Small intestine (tissue), 7 donors: ENCODE data around the gene ERC2. TPM values are rescaled to one million over a fixed set of nuclear protein-coding genes. Genes with fewer than 3 reads are reported as not detected.

Experiments
- DNase-seq, 2 donors: peaks; one replicate each; pipeline versions ENCODE4 v3.0.0 to v3.0.0-alpha.2; 2013
- FAIRE-seq: peaks from 2 replicates; lab custom pipeline; 2012; peaks lifted over from hg19 to GRCh38; lab: Jason Lieb, UNC
- H3K27ac ChIP-seq, 3 donors: one replicate each; pipeline ENCODE4 v1.5.1; 2013; ENCODE audit warnings: low read length in 2 of 3, mild to moderate bottlenecking in 2 of 3, control low read depth in 1 of 3, inconsistent platforms in 1 of 3, low read depth in 1 of 3, moderate library complexity in 1 of 3
- H3K27me3 ChIP-seq, 3 donors: one replicate each; pipeline ENCODE4 v1.6.1; 2013; ENCODE audit warnings: low read length in 3 of 3, inconsistent platforms in 1 of 3; ENCODE audit not compliant: control insufficient read depth in 3 of 3, insufficient read depth in 3 of 3
- H3K36me3 ChIP-seq, 3 donors: one replicate each; pipeline ENCODE4 v1.6.1; 2013; ENCODE audit warnings: low read length in 3 of 3, inconsistent platforms in 1 of 3, low read depth in 1 of 3, mild to moderate bottlenecking in 1 of 3, moderate library complexity in 1 of 3; ENCODE audit not compliant: control insufficient read depth in 3 of 3, insufficient read depth in 2 of 3
- H3K4me1 ChIP-seq, 3 donors: one replicate each; pipeline ENCODE4 v1.6.1; 2013; ENCODE audit warnings: low read length in 2 of 3, inconsistent platforms in 1 of 3, low read depth in 1 of 3, mild to moderate bottlenecking in 1 of 3, moderate library complexity in 1 of 3; ENCODE audit not compliant: control insufficient read depth in 3 of 3, insufficient read depth in 2 of 3
- H3K4me3 ChIP-seq, 3 donors: one replicate each; pipeline ENCODE4 v1.5.1; 2013; ENCODE audit warnings: low read length in 3 of 3, control low read depth in 1 of 3, inconsistent platforms in 1 of 3, low read depth in 1 of 3, mild to moderate bottlenecking in 1 of 3, moderate library complexity in 1 of 3
- H3K9me3 ChIP-seq, 2 donors: one replicate each; pipeline ENCODE4 v1.6.1; 2013; ENCODE audit warnings: low read depth in 1 of 2, low read length in 1 of 2; ENCODE audit not compliant: control insufficient read depth in 2 of 2, insufficient read depth in 1 of 2
- WGBS, 3 donors: extraction: QIAGEN DNeasy Blood & Tissue Kit; methylation state at CpG; one replicate each; pipeline ENCODE4 v1.1.7; 2013; 5-methylcytosine and 5-hydroxymethylcytosine counted together
- polyA plus RNA-seq, 4 donors: library from polyadenylated mRNA; stranded (reverse) in 3 of 4; unstranded in 1 of 4; fragments of 200-250 nt in 3 of 4; fragments of 120-200 nt in 1 of 4; gene quantifications; one replicate each; pipeline versions ENCODE4 v1.2.1 to v1.2.3, GENCODE V29; 2013
- donor health status: healthy with polysubstance abuse.
- donor health status: control.
- donor health status: control.
- donor health status: Bipolar disorder and iron deficiency.
- donor health status: healthy.

The ERC2 gene
- polyA plus RNA-seq, 4 donors = 0.73 to 2.0 TPM; not detected in 2

- Histone ChIP-seq H3K4me1 (no peaks in the 10 kb centered on the region), H3K27me3 (no peaks in the 10 kb centered on the region), H3K27ac (no peak overlapping the region), H3K4me3 (no peak overlapping the region), H3K36me3 (no peaks in the 10 kb centered on the region), H3K9me3 (no peaks in the 10 kb centered on the region)
- DNase-seq = no peak
- 82 to 86% (median 83%) methylated on average over 3 of the region's 3 CpGs for WGBS, 3 donors
- FAIRE-seq = no peak
Observed at GRCh38 chr3:56404884-56405283, 63.4 kb downstream of the ERC2 start.

GRCh38 chr3:56398659-56399058 lies 69.6 kb downstream of the ERC2 start:
- H3K27me3 ChIP-seq = peaks cover 0 to 3% (median 3%) of the 10 kb centered on the region in 3 donors
- 52 to 71% (median 59%) methylated on average over 2 of the region's 2 CpGs for WGBS, 3 donors
- H3K4me1 ChIP-seq = no peaks in the 10 kb centered on the region
- no peak overlapping the region for H3K4me3 ChIP-seq
- no peak for FAIRE-seq
- no peaks in the 10 kb centered on the region for H3K36me3 ChIP-seq
- H3K9me3 ChIP-seq = no peaks in the 10 kb centered on the region
- no peak for DNase-seq
- no peak overlapping the region for H3K27ac ChIP-seq

DNA sequence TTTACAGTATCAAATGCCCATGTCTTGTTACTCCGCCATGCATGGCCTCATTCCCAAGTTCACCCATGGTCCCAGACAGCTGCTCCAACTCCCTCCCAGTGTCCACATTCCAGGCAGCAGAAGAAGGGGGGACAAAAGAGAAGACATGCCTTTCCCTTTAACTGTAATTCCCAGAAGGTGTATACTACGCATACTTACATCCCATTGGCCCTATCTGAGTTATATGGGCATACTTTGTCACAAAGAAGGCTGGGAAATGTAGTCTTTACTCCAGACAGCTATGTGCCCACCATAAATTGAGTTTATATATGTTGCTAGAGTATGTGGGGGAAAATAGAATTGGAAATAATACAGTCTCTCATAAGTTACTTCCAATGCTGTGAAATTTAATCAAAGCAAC lies 70.5 kb downstream of the ERC2 start:
- H3K4me3 ChIP-seq = no peak overlapping the region
- peaks cover 0 to 3% (median 3%) of the 10 kb centered on the region in 3 donors for H3K27me3 ChIP-seq
- DNase-seq (no peak), FAIRE-seq (no peak)
- no peaks in the 10 kb centered on the region for H3K4me1 ChIP-seq
- H3K36me3 ChIP-seq = no peaks in the 10 kb centered on the region
- 64 to 77% (median 69%) methylated on average over 2 of the region's 2 CpGs for WGBS, 3 donors
- no peak overlapping the region for H3K27ac ChIP-seq
- no peaks in the 10 kb centered on the region for H3K9me3 ChIP-seq

DNA sequence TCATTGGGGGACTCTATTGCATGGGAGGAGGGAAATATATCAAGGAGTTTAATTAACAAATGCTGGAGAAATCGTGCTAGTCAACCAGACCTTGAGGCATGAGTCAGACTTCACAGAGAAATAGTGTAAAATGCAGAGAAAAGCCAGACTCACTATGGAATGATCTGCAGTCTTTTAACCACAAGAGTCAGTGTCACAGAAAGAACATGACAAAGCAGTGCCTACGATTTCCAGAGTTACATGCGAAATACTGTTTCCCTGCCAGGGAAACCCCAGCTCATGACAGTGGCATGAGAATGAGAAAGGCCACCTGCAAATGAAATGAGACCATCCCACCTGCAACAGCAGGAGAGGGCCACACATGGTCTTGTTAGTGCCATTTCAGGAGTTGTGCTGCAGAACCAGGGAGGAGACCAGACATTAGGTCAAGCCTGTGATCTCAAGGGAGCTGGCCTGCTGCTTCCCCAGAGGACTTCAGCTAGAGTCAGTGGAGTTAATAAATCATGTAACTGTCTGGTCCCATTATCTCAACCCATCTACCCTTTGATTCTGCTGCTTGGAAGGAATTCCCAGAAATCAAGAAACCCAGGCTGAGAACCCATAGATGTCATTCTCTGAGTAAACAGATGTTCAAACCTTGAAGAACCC lies 79.0 kb downstream of the ERC2 start:
- H3K27me3 ChIP-seq = peaks cover 0 to 2% (median 0%) of the 10 kb centered on the region in 3 donors

DNA sequence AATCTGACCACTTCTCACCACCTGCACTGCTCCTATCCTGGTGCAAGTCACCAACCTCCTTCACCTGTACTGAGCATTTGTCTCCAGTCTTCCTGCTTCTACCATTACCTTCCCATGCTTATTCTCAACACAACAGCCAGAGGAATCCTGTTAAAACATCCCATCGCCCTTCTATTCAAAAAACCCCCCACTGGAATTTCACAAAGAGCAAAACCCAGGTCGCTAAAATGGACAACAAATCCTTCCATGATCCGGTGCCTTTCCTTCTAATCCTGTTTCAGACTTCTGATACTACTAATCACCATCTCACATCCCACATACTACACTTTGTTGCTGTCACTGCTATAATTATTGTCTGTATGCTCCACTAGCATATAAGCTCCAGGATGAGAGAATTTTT lies 85.2 kb downstream of the ERC2 start:
- DNase-seq (no peak), FAIRE-seq (no peak)
- H3K9me3 ChIP-seq = no peaks in the 10 kb centered on the region
- H3K4me3 ChIP-seq = no peak overlapping the region
- H3K27ac ChIP-seq = no peak overlapping the region
- H3K36me3 ChIP-seq = no peaks in the 10 kb centered on the region
- H3K4me1 ChIP-seq = no peaks in the 10 kb centered on the region
- H3K27me3 ChIP-seq = peaks cover 0 to 2% (median 0%) of the 10 kb centered on the region in 3 donors
- WGBS, 3 donors = 69 to 74% (median 69%) methylated on average over 3 of the region's 3 CpGs

More for the DNA sequence above, 79.0 kb downstream of the ERC2 start:
- 73 to 87% (median 74%) methylated on average over 3 of the region's 3 CpGs for WGBS, 3 donors
- FAIRE-seq = no peak
- H3K4me1 ChIP-seq = no peaks in the 10 kb centered on the region
- no peak for DNase-seq
- no peaks in the 10 kb centered on the region for H3K36me3 ChIP-seq
- H3K9me3 ChIP-seq = no peaks in the 10 kb centered on the region
- no peak overlapping the region for H3K4me3 ChIP-seq
- no peak overlapping the region for H3K27ac ChIP-seq

GRCh38 chr3:56379723-56380287 lies 88.5 kb downstream of the ERC2 start:
- no peak for FAIRE-seq
- no peak overlapping the region for H3K27ac ChIP-seq
- no peaks in the 10 kb centered on the region for H3K36me3 ChIP-seq
- no peak for DNase-seq
- H3K27me3 ChIP-seq = peaks cover 0 to 5% (median 0%) of the 10 kb centered on the region in 3 donors
- H3K9me3 ChIP-seq = no peaks in the 10 kb centered on the region
- 52 to 65% (median 64%) methylated on average over 7 of the region's 7 CpGs for WGBS, 3 donors
- H3K4me3 ChIP-seq = no peak overlapping the region
- no peaks in the 10 kb centered on the region for H3K4me1 ChIP-seq

- 66 to 80% (median 72%) methylated on average over 3 of the region's 3 CpGs for WGBS, 3 donors
- DNase-seq (no peak), FAIRE-seq (no peak)
- Histone ChIP-seq H3K27ac (no peak overlapping the region), H3K4me1 (no peaks in the 10 kb centered on the region), H3K9me3 (no peaks in the 10 kb centered on the region), H3K36me3 (no peaks in the 10 kb centered on the region), H3K4me3 (no peak overlapping the region), H3K27me3 (peaks cover 0 to 5% (median 0%) of the 10 kb centered on the region in 3 donors)
Observed at GRCh38 chr3:56375654-56376053, 92.6 kb downstream of the ERC2 start.

DNA sequence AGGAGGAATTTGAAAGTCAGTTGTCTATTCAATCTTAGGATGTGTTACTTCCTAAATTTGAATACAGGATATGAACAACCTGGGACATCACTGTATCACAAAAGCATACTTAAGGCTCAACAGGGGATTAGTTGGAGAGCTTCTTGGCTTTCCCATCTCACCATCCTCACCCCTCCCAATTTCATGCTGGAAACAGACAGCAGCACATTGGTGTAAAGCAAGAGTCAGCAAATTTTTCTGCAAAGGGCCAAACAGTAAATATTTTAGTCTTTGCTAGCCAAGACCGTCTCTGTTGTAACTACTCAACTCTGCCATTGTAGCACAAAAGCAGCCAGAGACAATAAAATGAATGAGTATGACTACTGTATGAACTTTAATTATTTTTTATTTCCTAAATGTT lies 94.9 kb downstream of the ERC2 start:
- Histone ChIP-seq H3K27ac (no peak overlapping the region), H3K36me3 (no peaks in the 10 kb centered on the region), H3K4me3 (no peak overlapping the region), H3K4me1 (no peaks in the 10 kb centered on the region), H3K9me3 (no peaks in the 10 kb centered on the region), H3K27me3 (peaks cover 0 to 3% (median 0%) of the 10 kb centered on the region in 3 donors)
- no peak for FAIRE-seq
- WGBS, 3 donors = 59 to 79% (median 68%) methylated on average over 1 of the region's 1 CpG
- DNase-seq = no peak
